OCI-LY7 (cell line): ENCODE measurements around the gene B3GAT3. TPM values are rescaled to one million over a fixed set of nuclear protein-coding genes. Genes with fewer than 3 reads are reported as not detected.

Experiments used
- BruUV-seq: library from RNA; stranded (reverse); fragments of 400-500 nt; replicated peaks from 2 replicates; lab custom pipeline; 2021; lab: Mats Ljungman, UMichigan
- CTCF ChIA-PET: fragments of 300-600 bp; sonication (Branson Sonifier 250); formaldehyde crosslinking; loops from one replicate; lab custom pipeline; 2022; ENCODE audit warnings: antibody characterized with exemption; ENCODE audit not compliant: unreplicated experiment; lab: Charles Lee
- POLR2A ChIA-PET: fragments of 300-600 bp; sonication (Branson Sonifier 250); formaldehyde crosslinking; loops from one replicate; lab custom pipeline; 2022; ENCODE audit warnings: antibody characterized with exemption; lab: Charles Lee
- DNase-seq: peaks from one replicate; pipeline ENCODE4 v3.0.0-alpha.2; 2015; ENCODE audit warnings: low spot score
- H2AFZ ChIP-seq: fragments of 200-600 bp; sonication (generic), shearing (Covaris generic); 2 replicates; pipeline ENCODE4 v1.6.1; 2014; ENCODE audit warnings: mild to moderate bottlenecking, antibody characterized with exemption, low read length, moderate library complexity
- H3K27ac ChIP-seq: fragments of 200-600 bp; sonication (generic); 2 replicates; pipeline ENCODE4 v1.5.1; 2014; ENCODE audit warnings: mixed run types, low read depth, mild to moderate bottlenecking, moderate library complexity, low read length, inconsistent platforms; ENCODE audit not compliant: poor library complexity, severe bottlenecking
- H3K36me3 ChIP-seq: fragments of 200-600 bp; sonication (generic); 2 replicates; pipeline ENCODE4 v1.6.1; 2014; ENCODE audit warnings: mild to moderate bottlenecking, antibody characterized with exemption, low read length, moderate library complexity, mixed read lengths; ENCODE audit not compliant: insufficient read depth
- H3K4me1 ChIP-seq: fragments of 200-600 bp; sonication (generic); 2 replicates; pipeline ENCODE4 v1.5.1; 2014; ENCODE audit warnings: mild to moderate bottlenecking, low read length; ENCODE audit not compliant: insufficient read depth, poor library complexity, severe bottlenecking
- H3K4me2 ChIP-seq: fragments of 200-600 bp; sonication (generic); 2 replicates; pipeline ENCODE4 v1.6.1; 2014; ENCODE audit warnings: mild to moderate bottlenecking, low read length
- H3K4me3 ChIP-seq: fragments of 200-600 bp; sonication (generic); 2 replicates; pipeline ENCODE4 v1.5.1; 2014; ENCODE audit warnings: mild to moderate bottlenecking, low read depth, low read length; ENCODE audit not compliant: poor library complexity, severe bottlenecking
- H3K79me2 ChIP-seq: fragments of 200-600 bp; sonication (generic); 2 replicates; pipeline ENCODE4 v1.6.1; 2016; ENCODE audit warnings: low read depth, mild to moderate bottlenecking, low read length, moderate library complexity, mixed read lengths; ENCODE audit not compliant: insufficient read depth
- H3K9me2 ChIP-seq: fragments of 200-600 bp; sonication (generic); 2 replicates; pipeline ENCODE4 v1.6.1; 2016; ENCODE audit warnings: mild to moderate bottlenecking, low read length, mixed read lengths; ENCODE audit not compliant: insufficient read depth
- H3K9me3 ChIP-seq: fragments of 200-600 bp; sonication (generic); 2 replicates; pipeline ENCODE4 v1.6.1; 2014; ENCODE audit warnings: mild to moderate bottlenecking, mixed run types, low read length, mixed read lengths
- H4K20me1 ChIP-seq: fragments of 200-600 bp; sonication (generic); 2 replicates; pipeline ENCODE4 v1.6.1; 2014; ENCODE audit warnings: mild to moderate bottlenecking, antibody characterized with exemption, low read length, moderate library complexity, mixed read lengths; ENCODE audit not compliant: insufficient read depth
- EZH2phosphoT487 ChIP-seq: fragments of 200-600 bp; sonication (generic); IDR thresholded peaks from 2 replicates; pipeline ENCODE4 v1.6.1; 2018; ENCODE audit warnings: low read depth, borderline replicate concordance, mild to moderate bottlenecking, mixed run types, antibody characterized with exemption, low read length, moderate library complexity, mixed read lengths
- intact Hi-C: fragments of 100-400 bp; cut with micrococcal nuclease; formaldehyde crosslinking; loops from one replicate; pipeline ENCODE4 v1.10.0; 2022; ENCODE audit not compliant: unreplicated experiment
- total RNA-seq, 2 experiments: library from RNA; depleted of rRNA in 1 of 2; stranded (reverse); fragments of >200 nt in 1 of 2; shearing (Covaris generic) in 1 of 2; gene quantifications; 2 replicates each; pipeline ENCODE4 v1.2.3, GENCODE V29; 2014 to 2022
- TF ChIP-seq, protein P1 (sequence below): fragments of 200-600 bp; sonication (generic); conservative IDR thresholded peaks from 2 replicates; pipeline ENCODE4 v1.5.1; 2014; ENCODE audit warnings: mild to moderate bottlenecking, antibody characterized with exemption, low read length, moderate library complexity, mixed read lengths

Gene B3GAT3
- total RNA-seq, 2 experiments from 2014 or later: 71.3 to 74.3 TPM

DNA sequence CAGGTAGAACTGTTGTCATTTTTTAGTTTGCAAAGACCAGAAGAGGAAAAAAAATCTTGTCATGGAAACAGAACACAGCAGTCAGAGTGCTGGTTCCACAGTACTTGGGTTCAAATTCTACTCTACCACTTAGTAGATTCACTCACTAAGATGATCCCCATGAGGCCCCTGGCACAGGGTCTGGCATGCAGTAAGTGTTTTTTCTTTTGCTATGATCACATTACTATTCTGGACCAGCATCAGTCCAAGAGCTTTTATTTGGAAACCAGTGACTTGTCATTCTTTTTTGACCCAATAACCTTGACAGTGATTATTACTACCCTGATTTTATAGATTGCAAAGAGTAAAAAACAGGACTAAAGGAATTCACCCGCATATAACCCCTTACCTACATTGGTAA lies 52.2 kb downstream of the B3GAT3 start:
- Histone ChIP-seq H3K36me3 (peaks cover 90% of the 10 kb centered on the region), H3K4me1 (peaks cover 25% of the 10 kb centered on the region)

DNA sequence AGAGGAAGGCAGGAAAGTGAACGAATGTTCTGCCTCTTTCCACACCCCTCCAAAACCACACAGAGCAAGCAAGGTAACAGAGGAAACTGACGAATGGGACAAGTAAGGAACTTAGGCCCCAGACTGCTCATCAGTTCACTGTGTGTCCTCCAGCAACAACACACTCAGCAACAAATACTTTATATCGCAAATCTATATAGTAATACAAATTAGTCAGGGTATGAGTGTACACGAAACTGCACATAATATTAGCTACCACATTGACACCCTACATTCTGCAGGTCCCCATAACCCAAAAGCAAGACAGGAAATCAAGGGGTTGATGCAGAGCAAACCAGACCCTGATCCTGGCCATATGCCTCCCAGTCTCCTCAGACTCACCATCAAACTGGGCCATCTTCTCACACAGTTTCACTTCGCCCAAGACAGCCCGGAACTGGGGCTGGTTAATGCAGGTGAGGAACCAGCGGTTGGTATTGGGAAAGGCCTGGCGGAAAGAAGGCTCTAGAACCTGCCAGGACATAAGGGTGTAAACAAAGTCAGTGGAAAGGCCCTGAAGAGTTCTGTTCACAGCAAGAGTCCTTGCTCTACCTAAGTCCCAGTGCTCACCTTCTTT lies 54.7 kb downstream of the B3GAT3 start:
- ChIA-PET CTCF (no interaction called here), POLR2A (interaction anchor here (1.4 to 3.0 kb wide), 2 partner anchors 9 to 24 kb away, joined by 3 to 11 read pairs; partner anchors contain the start of gene TUT1)
- Histone ChIP-seq H3K9me2 (no peaks in the 10 kb centered on the region), H3K27ac (no peak overlapping the region), H3K9me3 (no peaks in the 10 kb centered on the region), H3K4me2 (no peak overlapping the region), H3K4me3 (no peak overlapping the region), H3K36me3 (peaks cover 98% of the 10 kb centered on the region), H2AFZ (no peak overlapping the region), H3K79me2 (peaks cover 69% of the 10 kb centered on the region), H3K4me1 (peaks cover 15% of the 10 kb centered on the region), H4K20me1 (peaks cover 29% of the 10 kb centered on the region)
- no TSS peak for BruUV-seq
- DNase-seq: no peak
- TF ChIP-seq, protein P1, sequence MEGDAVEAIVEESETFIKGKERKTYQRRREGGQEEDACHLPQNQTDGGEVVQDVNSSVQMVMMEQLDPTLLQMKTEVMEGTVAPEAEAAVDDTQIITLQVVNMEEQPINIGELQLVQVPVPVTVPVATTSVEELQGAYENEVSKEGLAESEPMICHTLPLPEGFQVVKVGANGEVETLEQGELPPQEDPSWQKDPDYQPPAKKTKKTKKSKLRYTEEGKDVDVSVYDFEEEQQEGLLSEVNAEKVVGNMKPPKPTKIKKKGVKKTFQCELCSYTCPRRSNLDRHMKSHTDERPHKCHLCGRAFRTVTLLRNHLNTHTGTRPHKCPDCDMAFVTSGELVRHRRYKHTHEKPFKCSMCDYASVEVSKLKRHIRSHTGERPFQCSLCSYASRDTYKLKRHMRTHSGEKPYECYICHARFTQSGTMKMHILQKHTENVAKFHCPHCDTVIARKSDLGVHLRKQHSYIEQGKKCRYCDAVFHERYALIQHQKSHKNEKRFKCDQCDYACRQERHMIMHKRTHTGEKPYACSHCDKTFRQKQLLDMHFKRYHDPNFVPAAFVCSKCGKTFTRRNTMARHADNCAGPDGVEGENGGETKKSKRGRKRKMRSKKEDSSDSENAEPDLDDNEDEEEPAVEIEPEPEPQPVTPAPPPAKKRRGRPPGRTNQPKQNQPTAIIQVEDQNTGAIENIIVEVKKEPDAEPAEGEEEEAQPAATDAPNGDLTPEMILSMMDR: no peak
- TF ChIP-seq EZH2phosphoT487: no peak
- intact Hi-C loops: no loop called here

More for the DNA sequence above, 52.2 kb downstream of the B3GAT3 start:
- BruUV-seq: no TSS peak
- CTCF ChIA-PET: no interaction called here
- Histone ChIP-seq H3K9me3 (no peaks in the 10 kb centered on the region), H3K4me2 (no peak overlapping the region; the same call in 1 of the 2 replicates), H3K79me2 (peaks cover 83% of the 10 kb centered on the region), H3K4me3 (no peak overlapping the region), H3K27ac (no peak overlapping the region), H3K9me2 (no peaks in the 10 kb centered on the region), H4K20me1 (peaks cover 32% of the 10 kb centered on the region), H2AFZ (no peak overlapping the region)
- intact Hi-C loops: loop anchor here (5.0 kb wide), 1 partner anchor 313 kb away; the partner anchor contains the start of gene SLC3A2
- no peak for DNase-seq
- POLR2A ChIA-PET: interaction anchor here (0.6 to 1.5 kb wide), 4 partner anchors 12 to 137 kb away, joined by 3 to 5 read pairs (median 4); partner anchors contain the start of genes CSKMT and TUT1
- no peak for TF ChIP-seq EZH2phosphoT487
- TF ChIP-seq, protein P1: no peak

DNA sequence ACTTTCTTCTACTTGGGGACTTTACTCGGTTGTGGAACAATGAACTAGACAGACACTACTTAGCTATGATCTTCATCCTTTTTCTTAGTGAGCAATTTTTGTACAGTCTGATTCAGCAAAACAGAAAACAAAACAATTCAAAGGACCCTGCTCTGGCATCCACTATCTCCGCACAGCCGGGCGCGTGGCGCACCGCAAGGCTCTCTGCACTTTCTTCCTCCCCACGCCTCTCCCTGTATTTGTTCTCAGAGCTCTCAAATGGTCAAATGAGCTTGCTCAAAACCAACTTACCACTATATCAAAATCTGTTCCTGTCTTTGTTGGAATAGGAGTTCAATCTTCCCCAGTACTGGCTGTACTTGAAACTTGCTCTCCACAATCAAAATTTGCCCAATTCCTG lies 55.5 kb downstream of the B3GAT3 start:
- CTCF ChIA-PET: no interaction called here
- POLR2A ChIA-PET: interaction anchor here (1.4 to 3.0 kb wide), 2 partner anchors 9 to 25 kb away, joined by 3 to 11 read pairs; partner anchors contain the start of gene TUT1
- Histone ChIP-seq H3K4me1 (peaks cover 7% of the 10 kb centered on the region), H3K79me2 (peaks cover 60% of the 10 kb centered on the region), H2AFZ (no peak overlapping the region), H3K9me2 (no peaks in the 10 kb centered on the region), H4K20me1 (peaks cover 25% of the 10 kb centered on the region; the same call in 1 of the 2 replicates), H3K27ac (no peak overlapping the region), H3K4me3 (no peak overlapping the region), H3K36me3 (peaks cover 98% of the 10 kb centered on the region), H3K9me3 (no peaks in the 10 kb centered on the region), H3K4me2 (no peak overlapping the region)
- no peak for DNase-seq
- TF ChIP-seq, protein P1: no peak
- no peak for TF ChIP-seq EZH2phosphoT487
- intact Hi-C loops: no loop called here
- BruUV-seq: no TSS peak
